Activated CD4-positive, alpha-beta T cell treated with anti-CD3 and anti-CD28 coated beads for 48 hours (primary cell): ENCODE results near the gene SLCO2B1.

Experiments
- DNase-seq: peaks from one replicate; pipeline ENCODE4 v3.0.0-alpha.2; 2020

Gene SLCO2B1

DNA sequence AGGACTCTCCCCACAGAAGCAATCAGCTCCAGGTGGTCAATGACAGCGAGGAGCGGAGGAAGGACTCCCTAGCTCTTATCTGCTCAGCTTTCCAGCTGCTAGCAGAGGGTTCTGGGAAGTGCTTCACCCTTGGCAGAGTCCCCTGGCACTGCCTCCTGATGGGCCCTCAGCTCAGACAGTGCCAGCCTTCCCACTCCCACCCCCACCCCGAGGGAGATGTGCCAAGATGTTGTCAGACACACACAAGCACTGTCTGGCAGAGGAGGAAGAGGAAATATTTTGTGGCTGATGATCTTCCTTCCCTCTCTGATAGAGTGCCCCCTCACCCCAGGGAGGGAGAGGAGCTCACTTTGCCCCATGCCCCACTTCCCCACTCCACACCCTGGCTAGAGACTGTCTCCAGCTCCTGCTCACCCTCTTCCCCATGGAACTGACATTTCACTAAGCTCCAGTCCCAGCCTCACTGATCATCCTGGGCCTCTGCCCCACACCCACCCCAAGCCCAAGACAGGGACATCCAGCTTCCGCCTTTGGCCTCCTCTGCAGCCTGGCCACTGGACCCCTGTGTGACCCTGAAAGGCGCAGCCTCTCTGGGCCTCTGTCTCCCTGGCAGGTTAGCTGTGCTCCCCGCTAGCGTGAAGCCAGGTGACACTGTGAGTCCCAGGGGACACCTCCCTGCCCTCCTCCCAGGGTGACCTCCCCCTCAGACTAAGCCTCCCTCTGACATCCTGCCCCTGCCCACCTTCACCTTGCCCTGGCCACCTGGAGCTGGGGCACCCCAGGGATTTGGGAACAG, 44.5 kb downstream of the SLCO2B1 start:
- DNase-seq: no peak

DNA sequence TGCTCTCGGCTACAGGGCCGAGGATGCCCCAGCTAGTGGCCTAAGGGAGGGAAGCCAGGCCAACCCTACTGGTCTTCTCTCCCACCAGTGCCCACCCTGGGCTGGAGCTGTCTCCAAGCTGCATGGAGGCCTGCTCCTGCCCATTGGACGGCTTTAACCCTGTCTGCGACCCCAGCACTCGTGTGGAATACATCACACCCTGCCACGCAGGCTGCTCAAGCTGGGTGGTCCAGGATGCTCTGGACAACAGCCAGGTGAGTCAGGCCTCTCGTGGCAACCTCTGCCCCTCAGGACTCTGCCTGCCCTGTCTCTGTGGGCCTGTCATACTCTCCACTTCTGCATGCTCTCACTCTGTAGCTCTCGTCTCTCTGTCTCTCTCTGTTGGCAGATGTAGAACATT, 45.5 kb downstream of the SLCO2B1 start:
- no peak for DNase-seq

DNA sequence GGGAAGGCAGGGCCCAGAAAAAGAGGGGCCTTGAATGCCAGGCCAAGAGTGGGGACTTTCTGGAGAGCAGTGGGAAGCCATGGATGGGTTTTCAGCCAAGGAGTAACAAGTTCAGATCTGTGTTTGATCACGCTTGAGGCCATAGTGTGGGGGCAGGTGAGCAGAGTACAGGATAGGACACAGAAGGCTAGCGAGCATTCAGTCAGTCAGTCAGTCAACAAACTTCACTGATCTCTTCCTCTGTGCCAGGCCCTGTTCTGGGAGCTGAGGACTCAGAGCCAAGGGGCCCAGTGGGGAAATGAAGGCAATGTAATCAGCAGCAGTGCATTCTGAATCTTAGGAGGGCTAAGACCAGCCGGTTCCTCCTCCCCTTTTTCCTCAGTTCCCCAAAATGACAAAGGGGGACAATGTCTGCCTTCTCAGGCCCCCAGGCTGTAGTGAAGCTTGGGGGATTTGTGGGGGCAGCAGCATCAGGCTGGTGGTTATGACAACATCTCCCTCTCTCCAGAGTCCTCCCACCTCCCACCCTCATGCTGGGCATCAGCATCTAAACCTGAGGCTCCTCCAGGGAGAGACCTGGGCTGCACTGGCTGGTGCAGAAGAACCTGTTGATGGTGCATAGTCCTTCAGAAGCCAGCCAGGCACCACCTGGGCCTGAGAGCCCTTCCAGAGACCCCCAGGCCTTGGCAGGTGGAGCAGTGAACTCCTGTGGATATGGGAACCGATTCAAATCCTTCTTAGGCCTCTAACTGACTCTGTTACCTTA, 46.8 kb downstream of the SLCO2B1 start:
- no peak for DNase-seq

DNA sequence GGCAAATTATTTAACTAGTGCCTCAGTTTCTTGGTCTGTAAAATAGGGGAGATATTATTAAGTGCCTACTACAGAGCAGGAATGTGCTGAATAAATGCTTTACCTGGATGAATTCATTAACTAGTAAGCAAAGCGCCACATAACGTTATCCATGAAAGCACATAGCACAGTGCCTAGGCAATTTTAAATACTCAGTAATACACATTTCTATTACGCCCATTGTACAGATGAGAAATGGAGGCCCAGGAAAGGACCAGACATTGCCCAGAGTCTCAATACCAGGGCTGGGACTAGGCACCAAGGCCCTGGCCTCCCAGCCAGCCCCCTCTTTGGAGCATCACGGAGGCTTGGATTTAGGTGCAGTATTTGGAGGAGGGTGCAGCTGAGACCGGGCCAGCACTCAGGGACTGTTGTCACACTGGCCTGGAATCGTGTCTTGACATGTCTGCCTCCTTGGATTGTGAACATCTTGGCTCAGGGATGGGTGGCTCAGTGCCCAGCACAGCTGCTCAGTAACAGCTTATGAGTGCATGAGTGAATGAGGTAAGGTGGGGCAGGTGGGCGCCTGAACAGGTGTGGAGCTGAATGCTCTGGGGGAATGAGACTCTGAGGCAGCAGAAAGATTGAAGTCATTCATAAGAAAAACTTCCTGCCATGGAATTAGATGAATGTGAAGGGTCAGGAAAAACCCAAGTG, 47.5 kb downstream of the SLCO2B1 start:
- no peak for DNase-seq

DNA sequence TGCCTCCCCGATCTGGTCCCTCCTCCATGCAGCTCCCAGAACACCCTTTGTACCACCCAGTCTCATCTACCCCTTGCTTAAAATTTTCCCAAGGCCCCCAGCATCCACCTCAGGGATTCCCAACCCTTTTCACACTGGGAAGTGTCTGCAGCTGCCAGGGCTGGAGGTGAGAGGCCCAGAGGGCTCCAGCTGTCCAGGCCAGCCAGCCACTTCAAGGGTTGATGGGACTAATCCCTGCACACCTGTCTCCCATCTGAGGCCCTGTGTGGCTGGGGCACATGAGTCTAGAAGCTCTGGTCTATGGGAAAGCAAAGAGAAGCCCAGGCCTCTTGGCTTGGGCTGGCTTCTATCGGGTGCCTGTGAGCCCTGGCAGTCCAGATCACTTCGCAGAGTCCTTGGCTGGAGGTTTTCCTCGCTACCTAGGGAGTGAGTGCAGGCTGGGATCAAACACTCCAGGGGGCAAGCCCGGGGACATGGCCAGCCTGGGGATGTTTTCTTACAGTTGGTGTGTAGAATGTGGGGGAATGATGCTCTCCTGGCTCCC, 48.6 kb downstream of the SLCO2B1 start:
- no peak for DNase-seq

DNA sequence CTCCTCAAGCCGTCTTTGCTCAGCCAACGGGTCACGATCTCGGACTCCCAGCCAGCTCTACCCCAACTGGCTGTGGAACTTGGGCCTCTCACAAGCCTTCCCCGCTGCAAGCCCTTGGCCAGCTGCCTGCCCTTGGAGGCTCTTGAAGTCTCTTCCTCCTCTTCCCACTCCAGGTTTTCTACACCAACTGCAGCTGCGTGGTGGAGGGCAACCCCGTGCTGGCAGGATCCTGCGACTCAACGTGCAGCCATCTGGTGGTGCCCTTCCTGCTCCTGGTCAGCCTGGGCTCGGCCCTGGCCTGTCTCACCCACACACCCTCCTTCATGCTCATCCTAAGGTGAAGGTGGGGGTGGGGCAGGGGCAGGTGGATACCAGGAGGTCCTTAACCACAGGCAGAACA, 49.1 kb downstream of the SLCO2B1 start:
- no peak for DNase-seq

DNA sequence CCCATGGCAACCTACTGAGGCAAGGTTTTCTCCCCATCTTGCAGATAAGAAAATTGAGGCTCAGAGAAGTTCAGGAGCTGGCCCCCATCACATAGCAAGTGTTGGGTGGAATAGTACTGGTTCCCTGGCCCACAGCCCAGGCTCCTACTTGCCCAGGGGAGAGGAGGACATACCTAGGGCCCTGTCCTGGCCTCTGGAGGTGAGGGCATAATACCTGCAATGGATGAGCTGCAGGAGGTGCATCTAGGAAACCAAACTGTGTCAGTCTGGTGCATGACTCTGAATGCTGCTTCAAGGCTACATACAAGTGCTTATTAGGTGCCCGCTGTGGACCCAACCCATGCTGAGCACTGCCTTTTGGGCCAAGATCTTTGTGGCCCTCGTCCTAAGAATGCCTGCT, 49.6 kb downstream of the SLCO2B1 start:
- no peak for DNase-seq

DNA sequence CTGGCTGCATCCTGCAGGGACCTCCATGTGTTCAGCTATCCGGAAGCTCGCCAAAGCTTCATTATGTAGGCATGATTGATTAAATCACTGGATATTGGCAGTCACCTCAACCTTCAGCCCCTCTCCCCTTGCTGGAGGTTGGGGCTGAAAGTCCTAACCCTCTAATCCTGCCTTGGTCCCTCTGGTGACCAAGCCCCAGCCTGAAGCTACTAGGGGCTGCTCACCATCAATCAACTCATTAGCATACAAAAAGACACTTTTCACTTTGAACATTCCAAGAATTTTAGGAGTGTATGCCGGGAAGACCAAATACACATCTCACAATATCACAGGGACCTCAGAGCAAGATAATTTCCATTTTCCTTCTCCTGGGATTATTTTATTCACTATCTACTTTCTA, 50.9 kb downstream of the SLCO2B1 start:
- no peak for DNase-seq

DNA sequence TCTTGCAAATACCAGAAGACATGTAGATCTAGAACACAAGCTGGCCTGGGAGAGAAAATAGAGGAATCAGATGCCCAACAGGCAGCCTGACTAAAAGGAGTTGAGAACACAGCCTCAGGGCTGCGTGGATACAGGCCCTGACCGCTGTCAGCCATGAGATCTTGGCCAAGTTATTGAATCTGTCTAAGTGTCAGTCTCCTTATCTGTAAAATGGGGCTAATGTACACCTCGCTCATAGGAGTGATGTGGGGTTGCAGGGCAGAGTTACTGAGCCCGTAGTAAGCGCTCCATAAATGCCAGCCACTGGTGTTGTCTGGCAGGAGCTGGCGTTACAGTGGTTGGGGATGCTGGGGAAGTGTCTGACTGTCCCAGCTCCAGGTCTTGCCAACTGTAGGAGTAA, 51.3 kb downstream of the SLCO2B1 start:
- no peak for DNase-seq

DNA sequence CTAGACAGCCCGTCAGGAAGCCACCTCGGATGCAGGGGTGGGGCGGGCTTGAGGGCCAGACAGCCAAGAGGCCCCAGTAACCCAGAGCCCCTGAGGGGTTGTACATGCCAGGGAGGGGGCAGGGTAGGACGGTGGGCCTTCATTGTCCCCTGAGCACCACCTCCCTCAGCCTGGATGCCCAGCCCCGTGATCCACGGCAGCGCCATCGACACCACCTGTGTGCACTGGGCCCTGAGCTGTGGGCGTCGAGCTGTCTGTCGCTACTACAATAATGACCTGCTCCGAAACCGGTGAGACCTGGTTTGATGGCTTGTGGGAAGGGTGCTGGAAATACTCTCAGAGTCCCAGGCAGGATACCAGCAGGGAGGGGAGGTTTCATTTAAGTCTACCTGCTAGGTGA, 52.2 kb downstream of the SLCO2B1 start:
- DNase-seq: no peak

DNA sequence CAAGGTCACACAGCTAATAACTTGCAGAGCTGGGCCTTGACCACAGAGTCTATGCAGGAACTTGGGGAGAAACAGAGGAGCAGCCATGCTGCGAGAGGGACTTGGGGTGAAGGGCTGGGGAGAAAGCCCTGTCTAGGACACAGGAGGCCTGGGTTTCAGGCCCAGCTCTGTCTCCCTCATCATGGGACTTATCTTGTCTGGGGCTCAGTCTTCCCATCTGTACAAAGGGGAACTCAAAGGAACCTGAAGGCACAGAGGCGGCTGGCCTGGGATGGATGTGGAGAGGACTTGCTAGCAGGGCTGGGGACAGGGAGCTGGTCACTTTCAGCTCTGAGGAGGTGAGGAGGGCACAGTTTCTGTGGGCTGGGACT, 52.7 kb downstream of the SLCO2B1 start:
- DNase-seq: no peak

DNA sequence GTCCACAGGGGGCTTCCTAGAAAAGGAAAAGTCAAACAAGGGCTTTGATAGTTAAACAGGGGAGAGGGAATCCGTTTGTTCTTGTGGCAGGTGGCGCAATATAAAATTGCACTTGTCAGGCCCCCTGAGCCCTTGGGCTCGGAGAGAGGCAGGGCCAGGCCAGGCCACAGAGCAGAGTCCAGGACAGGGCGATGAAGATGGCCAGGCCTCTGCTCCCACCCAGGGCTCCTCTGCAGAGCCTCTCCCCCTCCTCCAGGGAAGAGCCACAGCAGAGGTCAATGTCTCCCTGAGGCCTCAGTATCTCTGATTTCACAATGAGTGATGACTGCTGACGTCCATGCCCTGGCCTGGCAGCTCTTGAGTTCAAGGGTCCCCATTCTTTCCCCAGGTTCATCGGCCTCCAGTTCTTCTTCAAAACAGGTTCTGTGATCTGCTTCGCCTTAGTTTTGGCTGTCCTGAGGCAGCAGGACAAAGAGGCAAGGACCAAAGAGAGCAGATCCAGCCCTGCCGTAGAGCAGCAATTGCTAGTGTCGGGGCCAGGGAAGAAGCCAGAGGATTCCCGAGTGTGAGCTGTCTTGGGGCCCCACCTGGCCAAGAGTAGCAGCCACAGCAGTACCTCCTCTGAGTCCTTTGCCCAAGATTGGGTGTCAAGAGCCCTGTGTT, 53.2 kb downstream of the SLCO2B1 start:
- DNase-seq: no peak

DNA sequence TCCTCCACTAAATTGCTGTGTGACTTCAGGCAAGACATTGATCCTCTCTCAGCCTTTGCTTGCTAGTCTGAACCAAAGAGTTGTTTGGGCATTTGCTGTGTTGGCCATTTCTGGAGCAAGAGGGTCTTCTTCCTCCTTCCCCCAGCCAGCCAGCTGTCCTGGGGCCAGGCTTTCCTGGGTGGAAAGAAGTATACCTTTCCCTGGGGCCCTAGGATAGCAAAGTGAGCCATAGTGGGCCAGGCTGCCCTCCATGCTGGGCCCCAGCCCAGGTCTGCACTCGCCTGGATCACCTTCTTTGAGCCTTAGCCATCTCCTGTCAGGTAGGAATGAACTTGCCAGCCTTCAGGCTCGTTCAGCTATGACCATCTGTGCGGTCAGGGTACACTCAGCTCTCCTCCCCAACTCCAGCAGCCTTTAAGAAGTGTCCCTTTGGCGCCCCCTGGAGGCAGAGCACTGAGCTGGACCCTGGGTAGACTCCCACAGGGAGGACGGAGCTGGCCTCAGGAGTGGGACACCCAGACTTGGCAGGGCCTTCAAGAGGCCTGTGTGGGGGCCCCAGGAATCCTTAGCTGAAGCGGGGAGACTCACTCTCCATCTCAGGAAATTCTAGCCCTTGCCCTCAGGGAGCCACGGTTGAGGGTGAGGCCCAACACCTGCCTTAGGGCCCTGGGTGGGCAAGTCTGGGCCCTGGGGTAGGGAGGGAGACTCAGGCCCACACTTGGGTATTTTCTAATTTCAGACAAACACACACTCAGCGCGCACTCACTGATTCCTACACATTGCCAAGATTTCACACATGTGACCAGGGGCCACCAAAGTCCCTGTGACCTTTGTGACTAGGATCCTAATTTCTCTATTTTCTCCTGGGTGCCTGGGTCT, 54.0 kb downstream of the SLCO2B1 start:
- peak; percentile 91 for DNase-seq

DNA sequence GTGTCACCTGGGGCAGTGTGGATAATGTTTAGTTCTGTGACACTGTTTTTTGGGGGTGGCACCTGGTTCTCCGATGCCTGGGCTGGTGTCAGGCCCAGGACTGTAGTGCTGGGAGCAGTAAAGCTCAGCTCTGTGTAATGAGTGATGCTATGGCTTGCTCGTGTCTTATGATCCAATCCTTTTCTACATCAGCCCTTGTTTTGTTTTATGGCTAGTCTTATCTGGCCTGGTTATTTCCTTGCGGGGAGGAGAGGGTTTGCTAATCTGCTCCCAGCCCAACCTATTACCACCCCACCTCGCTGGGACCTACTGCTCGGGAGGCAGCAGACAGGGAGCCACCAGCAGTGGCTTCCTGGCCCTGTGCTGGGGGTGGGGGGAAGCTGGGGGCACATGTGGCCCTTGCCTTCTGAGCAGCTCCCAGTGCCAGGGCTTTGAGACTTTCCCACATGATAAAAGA, 54.7 kb downstream of the SLCO2B1 start:
- no peak for DNase-seq

DNA sequence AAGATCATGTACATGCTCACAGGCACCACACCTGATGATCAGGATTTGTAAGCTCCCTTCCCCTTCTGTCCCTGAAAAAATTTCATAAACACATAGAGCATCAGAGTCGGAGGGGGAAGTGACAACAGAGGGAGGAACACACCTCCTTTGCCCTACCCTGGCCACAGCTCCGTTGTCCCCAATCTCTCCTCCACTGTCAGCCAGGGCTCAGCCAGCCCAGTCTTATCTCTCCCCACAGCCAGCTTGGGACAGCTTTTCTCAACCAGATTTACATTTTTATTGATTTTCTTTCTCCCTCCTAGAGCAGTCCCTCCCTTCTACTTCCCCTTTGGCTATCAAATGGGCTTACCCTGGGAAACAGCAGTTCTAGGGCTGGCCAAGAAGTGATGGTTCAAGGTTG, 57.5 kb downstream of the SLCO2B1 start:
- DNase-seq: no peak

DNA sequence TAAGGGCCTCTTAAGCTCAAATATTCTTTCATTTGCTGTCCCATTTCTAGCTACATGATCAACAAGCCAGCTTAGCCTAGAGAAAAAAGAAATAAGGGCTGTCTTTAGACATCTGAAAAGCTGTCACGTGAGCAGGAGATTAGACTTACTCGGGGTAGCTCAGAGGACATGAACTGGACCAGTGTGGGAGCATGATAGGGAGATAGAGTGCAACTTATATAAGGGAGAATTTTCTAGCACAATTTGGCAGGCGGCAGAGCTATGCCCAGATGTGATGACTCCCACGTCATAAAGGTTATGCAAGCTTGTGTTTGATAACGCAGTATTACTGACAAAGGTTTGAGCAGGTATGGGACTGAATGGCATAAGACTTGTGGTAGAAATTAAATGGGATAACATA, 61.5 kb downstream of the SLCO2B1 start:
- DNase-seq: no peak

DNA sequence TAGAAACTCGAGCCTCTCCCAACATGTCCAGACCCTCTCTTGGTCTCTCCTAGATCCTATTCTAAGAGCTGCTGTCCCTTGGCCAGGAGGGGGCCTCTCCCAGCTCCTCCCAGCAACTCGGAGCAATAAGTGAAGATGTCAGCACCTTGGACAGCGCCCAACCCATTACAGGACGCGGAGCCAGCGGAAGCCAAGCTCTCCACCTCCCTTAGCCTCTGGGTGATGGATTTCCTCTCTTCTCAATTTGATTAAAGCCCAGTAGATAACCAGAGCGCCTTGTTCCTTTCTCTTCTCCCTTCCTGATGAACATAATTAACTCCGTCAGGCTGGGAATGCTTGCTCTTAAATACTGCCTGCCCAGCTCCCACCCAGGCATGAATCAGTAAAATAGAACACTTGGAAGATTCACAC, 63.5 kb downstream of the SLCO2B1 start:
- peak; percentile 88 for DNase-seq

DNA sequence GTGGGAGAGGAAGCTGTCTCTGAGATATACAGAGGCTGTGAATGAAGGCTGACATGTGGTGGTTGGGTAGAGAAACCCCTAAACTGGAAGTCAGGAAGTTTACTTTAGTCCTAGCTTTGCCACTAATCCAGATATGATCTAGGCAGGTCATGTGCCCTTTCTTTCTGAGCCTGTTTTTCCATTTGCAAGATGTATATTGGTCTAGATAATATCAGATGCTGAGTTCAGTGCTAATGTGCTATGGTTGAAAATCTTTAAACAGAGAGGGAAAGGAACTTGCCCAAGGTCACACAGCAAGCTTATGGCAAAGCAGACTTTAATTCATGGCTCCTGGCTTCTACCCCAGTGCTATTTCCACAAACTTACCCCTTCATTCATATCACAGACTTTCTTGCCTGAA, 63.9 kb downstream of the SLCO2B1 start:
- DNase-seq: no peak

DNA sequence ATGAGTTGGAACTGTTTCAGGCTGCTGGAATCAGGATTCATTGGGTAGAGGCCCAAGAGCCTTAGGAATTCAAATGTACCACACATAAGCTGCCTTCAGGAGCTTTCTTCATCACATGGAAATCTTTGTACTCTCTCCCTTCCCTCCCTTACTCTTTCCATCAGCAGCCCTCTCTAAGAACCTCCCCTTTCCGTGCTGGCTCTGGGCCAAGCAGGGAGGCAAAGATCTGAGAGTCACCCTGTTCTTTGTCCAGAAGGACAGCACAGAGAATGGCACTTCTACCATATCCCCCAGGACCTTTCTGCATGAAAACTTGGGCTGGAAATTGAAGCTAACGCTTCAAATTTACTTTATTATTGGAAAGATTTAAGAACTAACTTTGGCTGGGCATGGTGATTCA, 69.0 kb downstream of the SLCO2B1 start:
- no peak for DNase-seq

DNA sequence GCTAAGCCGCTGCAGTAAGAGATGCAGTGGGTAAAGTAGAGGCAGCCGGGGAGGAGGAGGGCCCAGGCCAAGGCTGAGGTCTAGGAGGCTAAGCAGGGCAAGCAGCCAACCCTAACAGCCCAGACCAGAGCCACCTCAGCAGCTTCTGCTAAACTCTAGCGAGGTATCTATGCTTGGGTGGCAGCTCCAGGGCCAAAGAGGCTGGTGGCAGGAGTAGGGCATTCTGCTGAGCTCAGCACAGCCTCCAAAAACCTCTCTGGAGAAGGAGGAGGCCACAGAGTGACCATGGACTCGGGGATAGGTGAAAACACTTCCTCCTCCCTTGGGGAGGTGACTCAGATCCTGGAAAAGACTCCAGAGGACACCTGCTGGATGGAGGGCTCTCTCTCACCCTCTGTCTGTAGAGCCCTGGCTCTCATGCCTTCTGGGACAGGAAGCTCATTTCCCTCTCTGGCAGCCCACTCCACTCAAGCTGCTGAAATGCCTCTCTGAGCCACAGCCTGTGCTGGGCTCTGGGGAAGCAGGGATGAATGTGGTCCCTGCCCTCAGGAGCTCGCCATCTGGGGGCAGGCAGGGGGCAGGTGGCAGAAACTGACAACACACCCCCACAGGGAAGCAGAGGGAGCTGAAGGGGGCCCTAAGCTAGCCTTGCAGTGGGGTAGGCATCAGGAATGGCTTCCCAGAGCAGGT, 73.2 kb downstream of the SLCO2B1 start:
- no peak for DNase-seq

DNA sequence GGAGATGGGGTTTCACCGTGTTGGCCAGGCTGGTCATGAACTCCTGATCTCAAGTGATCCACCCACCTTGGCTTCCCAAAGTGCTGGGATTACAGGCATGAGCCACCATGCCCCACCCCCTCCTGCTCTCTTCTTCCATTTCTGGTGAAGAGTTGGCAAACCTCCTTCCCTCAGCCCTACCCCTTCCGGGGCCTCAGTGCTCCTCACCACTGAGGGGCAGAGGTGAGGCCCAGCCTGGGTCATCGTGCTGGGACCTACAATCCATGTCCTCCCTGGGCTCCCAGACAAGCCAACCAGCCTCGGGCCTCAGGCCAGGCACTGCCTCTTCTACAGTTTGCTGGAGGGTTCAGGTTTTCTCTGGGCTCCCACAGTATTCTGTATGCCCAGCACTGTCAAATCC, 74.9 kb downstream of the SLCO2B1 start:
- no peak for DNase-seq
